Activated effector memory CD4-positive, alpha-beta T cell treated with anti-CD3 and anti-CD28 coated beads, Interleukin-2, amount 50 U/mL, for 16 hours (primary cell): ENCODE results near the gene RPS6KA2.

Experiments
- DNase-seq: peaks from one replicate; pipeline ENCODE4 v3.0.0-alpha.2; 2020

Gene RPS6KA2

GRCh38 chr6:166520905-166521834 is 105.9 kb downstream of the RPS6KA2 start:
- DNase-seq = no peak

- DNase-seq = no peak
These were observed 110.7 kb downstream of the RPS6KA2 start for GRCh38 chr6:166516251-166516884.

- peak; percentile 79 for DNase-seq
These were observed 111.8 kb downstream of the RPS6KA2 start for GRCh38 chr6:166515072-166515810.

- no peak for DNase-seq
These were observed 112.9 kb downstream of the RPS6KA2 start for GRCh38 chr6:166514196-166514595.

GRCh38 chr6:166512567-166512966 is 114.5 kb downstream of the RPS6KA2 start:
- peak; percentile 79 for DNase-seq

GRCh38 chr6:166511316-166511715 is 115.7 kb downstream of the RPS6KA2 start:
- no peak for DNase-seq

GRCh38 chr6:166509193-166509592 is 117.9 kb downstream of the RPS6KA2 start:
- DNase-seq = no peak

- no peak for DNase-seq
These were observed 118.3 kb downstream of the RPS6KA2 start for GRCh38 chr6:166508726-166509125.

- DNase-seq = no peak
These were observed 119.1 kb downstream of the RPS6KA2 start for GRCh38 chr6:166507809-166508564.

- DNase-seq = no peak
These were observed 119.7 kb downstream of the RPS6KA2 start for GRCh38 chr6:166507380-166507779.

- DNase-seq = no peak
These were observed 121.7 kb downstream of the RPS6KA2 start for GRCh38 chr6:166505133-166505905.

GRCh38 chr6:166504100-166504499 is 123.0 kb downstream of the RPS6KA2 start:
- DNase-seq = no peak

- no peak for DNase-seq
These were observed 123.8 kb downstream of the RPS6KA2 start for GRCh38 chr6:166503167-166503744.

- DNase-seq = peak; percentile 58
These were observed 124.6 kb downstream of the RPS6KA2 start for GRCh38 chr6:166502453-166502852.

- peak; percentile 55 for DNase-seq
These were observed 125.8 kb downstream of the RPS6KA2 start for GRCh38 chr6:166501246-166501645.

- DNase-seq = peak; percentile 41
These were observed 126.8 kb downstream of the RPS6KA2 start for GRCh38 chr6:166500246-166500645.

GRCh38 chr6:166499350-166500163 is 127.5 kb downstream of the RPS6KA2 start:
- peak; percentile 13 for DNase-seq

- peak; percentile 46 for DNase-seq
These were observed 128.2 kb downstream of the RPS6KA2 start for GRCh38 chr6:166498661-166499349.

- DNase-seq = no peak
These were observed 128.8 kb downstream of the RPS6KA2 start for GRCh38 chr6:166498228-166498627.
